ENCODE results near the gene ATF6. TPM values are rescaled to one million over a fixed set of nuclear protein-coding genes. Genes with fewer than 3 reads are reported as not detected.

ATF6 gene
- total and polyA plus RNA-seq, 2 of the 8 experiments (the other 6 are each of a cell fraction or from before 2014, with no cell fraction given), result 4.6 to 10.0 TPM

- TF ChIP-seq BCL11A (IDR thresholded peaks at IDR 0.05; ENCODE audit: low read depth in 2 of 2, low read length in 2 of 2) (no peak), YY1 (IDR thresholded peaks at IDR 0.05; ENCODE audit: low read depth, low read length) (no peak), MAX (IDR thresholded peaks at IDR 0.05) (no peak), JUN (IDR thresholded peaks at IDR 0.05; ENCODE audit: low read depth, low read length) (no peak), CEBPB (IDR thresholded peaks at IDR 0.05; ENCODE audit: low read depth, low read length) (no peak), CTBP2 (IDR thresholded peaks at IDR 0.05; ENCODE audit: borderline replicate concordance, insufficient read depth, insufficient read length, low read length) (no peak)
These were observed 59.7 kb downstream of the ATF6 start (continued) for GRCh38 chr1:161825831-161826230.

Measured in H1 (cell line).